Esophagus muscularis mucosa (tissue), 4 donors: ENCODE measurements around the gene NEUROD4. TPM values are rescaled to one million over a fixed set of nuclear protein-coding genes. Genes with fewer than 3 reads are reported as not detected.

Source experiments
- DNase-seq: peaks from one replicate; pipeline ENCODE4 v3.0.0-alpha.2; 2017; ENCODE audit errors: extremely low spot score
- H3K27ac ChIP-seq, 4 donors: fragments of 200-600 bp; sonication (generic); replicated peaks in 1 of 4; 1 replicate in 3 of 4; 2 replicates in 1 of 4; pipeline ENCODE4 v1.5.1; 2016 to 2019; ENCODE audit warnings: mild to moderate bottlenecking in 1 of 4
- H3K27me3 ChIP-seq, 4 donors: fragments of 200-600 bp; sonication (generic); one replicate each; pipeline versions ENCODE4 v1.5.1 to v1.6.0; 2016 to 2019
- H3K36me3 ChIP-seq, 4 donors: fragments of 200-600 bp; sonication (generic); one replicate each; pipeline ENCODE4 v1.5.1; 2016 to 2019
- H3K4me1 ChIP-seq, 4 donors: fragments of 200-600 bp; sonication (generic); one replicate each; pipeline ENCODE4 v1.5.1; 2016 to 2019
- H3K4me3 ChIP-seq, 4 donors: fragments of 200-600 bp; sonication (generic); 1 replicate in 2 of 4; 2 replicates in 2 of 4; pipeline ENCODE4 v1.5.1; 2016 to 2019; ENCODE audit warnings: mild to moderate bottlenecking in 4 of 4, moderate library complexity in 1 of 4
- H3K9me3 ChIP-seq, 4 donors: fragments of 200-600 bp; sonication (generic); 1 replicate in 3 of 4; 2 replicates in 1 of 4; pipeline ENCODE4 v1.5.1; 2016 to 2019
- EP300 ChIP-seq: sonication (generic); formaldehyde crosslinking; IDR thresholded peaks from one replicate; pipeline ENCODE4 v1.6.1; 2017; ENCODE audit warnings: antibody characterized with exemption
- POLR2A ChIP-seq: fragments of 450-650 bp; IDR thresholded peaks from one replicate; pipeline ENCODE4 v1.6.1; 2017; ENCODE audit warnings: antibody characterized with exemption, moderate library complexity, mild to moderate bottlenecking, low read depth
- POLR2AphosphoS5 ChIP-seq, 2 donors: sonication (generic); formaldehyde crosslinking; IDR thresholded peaks; one replicate each; pipeline ENCODE4 v1.6.1; 2017; ENCODE audit warnings: antibody characterized with exemption in 2 of 2
- WGBS: methylation state at CpG from one replicate; pipeline ENCODE4 v1.1.5; 2018; 5-methylcytosine and 5-hydroxymethylcytosine counted together
- intact Hi-C: fragments of 100-400 bp; cut with DNase I; formaldehyde crosslinking; loops from one replicate; pipeline ENCODE4 v1.15.1; 2023
- total RNA-seq, 4 donors: library from RNA; depleted of rRNA; stranded (reverse); fragments of >200 nt; gene quantifications; one replicate each; pipeline versions ENCODE4 v1.1.0 to v1.2.1, GENCODE V29; 2016
- TF ChIP-seq, protein P1 (sequence below), 3 experiments: fragments of 200-600 bp in 2 of 3; fragments of 450-650 bp in 1 of 3; sonication (generic) in 2 of 3; IDR thresholded peaks; one replicate each; pipeline ENCODE4 v1.5.1; 2017 to 2019; ENCODE audit warnings: antibody characterized with exemption in 3 of 3, mild to moderate bottlenecking in 2 of 3, moderate library complexity in 1 of 3

NEUROD4 gene
- total RNA-seq, 4 donors from 2014 or later, result not detected

DNA sequence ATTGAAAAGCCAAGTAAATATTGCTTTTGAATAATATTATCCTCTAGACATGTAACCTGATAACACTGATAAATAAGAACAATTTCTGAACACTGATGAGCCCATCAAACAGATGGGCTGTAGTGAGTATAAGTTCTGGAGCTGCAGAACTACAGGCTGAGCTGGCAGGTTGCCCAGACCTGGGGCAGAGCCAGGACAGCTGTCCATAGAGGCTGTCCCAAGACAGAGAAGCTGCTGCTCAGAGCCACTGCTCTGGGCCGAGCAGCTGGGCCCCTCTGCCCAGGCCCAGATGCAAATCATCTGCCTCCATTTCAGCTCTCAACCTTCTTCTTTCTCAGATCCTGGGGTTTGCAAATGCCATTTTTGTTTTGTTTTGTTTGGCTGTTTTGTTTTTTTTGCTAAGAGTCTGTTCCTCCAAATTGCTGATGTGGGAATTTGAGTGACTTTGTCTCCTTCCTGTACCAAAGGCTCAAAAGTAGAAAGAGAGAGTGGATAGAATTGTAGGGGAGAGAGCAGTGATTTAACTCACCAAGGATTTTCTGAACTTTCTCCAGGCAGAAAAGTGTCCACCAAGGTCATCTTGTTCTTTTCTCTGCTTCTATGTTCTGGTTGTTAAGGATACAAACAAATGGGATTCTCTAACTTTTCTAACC lies 31.2 kb upstream of the NEUROD4 start:
- no peaks in the 10 kb centered on the region for H3K27me3 ChIP-seq
- no peak for TF ChIP-seq POLR2AphosphoS5 (IDR thresholded peaks at IDR 0.05)
- no peak for TF ChIP-seq EP300
- TF ChIP-seq POLR2A, result no peak
- TF ChIP-seq, protein P1, sequence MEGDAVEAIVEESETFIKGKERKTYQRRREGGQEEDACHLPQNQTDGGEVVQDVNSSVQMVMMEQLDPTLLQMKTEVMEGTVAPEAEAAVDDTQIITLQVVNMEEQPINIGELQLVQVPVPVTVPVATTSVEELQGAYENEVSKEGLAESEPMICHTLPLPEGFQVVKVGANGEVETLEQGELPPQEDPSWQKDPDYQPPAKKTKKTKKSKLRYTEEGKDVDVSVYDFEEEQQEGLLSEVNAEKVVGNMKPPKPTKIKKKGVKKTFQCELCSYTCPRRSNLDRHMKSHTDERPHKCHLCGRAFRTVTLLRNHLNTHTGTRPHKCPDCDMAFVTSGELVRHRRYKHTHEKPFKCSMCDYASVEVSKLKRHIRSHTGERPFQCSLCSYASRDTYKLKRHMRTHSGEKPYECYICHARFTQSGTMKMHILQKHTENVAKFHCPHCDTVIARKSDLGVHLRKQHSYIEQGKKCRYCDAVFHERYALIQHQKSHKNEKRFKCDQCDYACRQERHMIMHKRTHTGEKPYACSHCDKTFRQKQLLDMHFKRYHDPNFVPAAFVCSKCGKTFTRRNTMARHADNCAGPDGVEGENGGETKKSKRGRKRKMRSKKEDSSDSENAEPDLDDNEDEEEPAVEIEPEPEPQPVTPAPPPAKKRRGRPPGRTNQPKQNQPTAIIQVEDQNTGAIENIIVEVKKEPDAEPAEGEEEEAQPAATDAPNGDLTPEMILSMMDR (IDR thresholded peaks at IDR 0.05), result no peak
- H3K4me3 ChIP-seq, result no peak overlapping the region
- peaks cover 0 to 14% (median 12%) of the 10 kb centered on the region in 4 donors for H3K4me1 ChIP-seq
- no peaks in the 10 kb centered on the region for H3K9me3 ChIP-seq
- WGBS, result 18% methylated on average over 1 of the region's 1 CpG
- H3K36me3 ChIP-seq, result no peaks in the 10 kb centered on the region
- peak overlapping the region in 1 of 4 donors; percentile 16 for H3K27ac ChIP-seq
- intact Hi-C loops, result no loop called here
- no peak for DNase-seq

DNA sequence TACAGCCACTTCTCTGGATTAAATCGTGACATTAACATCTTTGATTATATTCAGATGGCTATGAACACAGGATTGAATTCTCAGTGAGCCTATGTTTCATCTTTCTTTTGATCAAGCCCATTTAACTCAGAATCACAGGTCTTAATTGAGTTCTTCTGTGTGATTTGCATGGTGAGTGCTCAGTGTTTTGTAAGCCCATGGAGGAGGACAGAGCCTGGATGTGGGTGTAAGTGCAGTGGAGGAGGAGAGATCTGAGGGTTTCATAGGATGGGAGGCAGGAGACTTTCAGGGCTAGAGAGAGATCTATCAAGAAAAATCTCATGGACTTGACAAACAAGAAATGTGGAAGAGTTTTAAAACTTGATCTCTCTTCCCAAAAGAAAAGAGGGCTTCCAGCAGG lies 29.9 kb upstream of the NEUROD4 start:
- 75% methylated on average over 1 of the region's 1 CpG for WGBS

DNA sequence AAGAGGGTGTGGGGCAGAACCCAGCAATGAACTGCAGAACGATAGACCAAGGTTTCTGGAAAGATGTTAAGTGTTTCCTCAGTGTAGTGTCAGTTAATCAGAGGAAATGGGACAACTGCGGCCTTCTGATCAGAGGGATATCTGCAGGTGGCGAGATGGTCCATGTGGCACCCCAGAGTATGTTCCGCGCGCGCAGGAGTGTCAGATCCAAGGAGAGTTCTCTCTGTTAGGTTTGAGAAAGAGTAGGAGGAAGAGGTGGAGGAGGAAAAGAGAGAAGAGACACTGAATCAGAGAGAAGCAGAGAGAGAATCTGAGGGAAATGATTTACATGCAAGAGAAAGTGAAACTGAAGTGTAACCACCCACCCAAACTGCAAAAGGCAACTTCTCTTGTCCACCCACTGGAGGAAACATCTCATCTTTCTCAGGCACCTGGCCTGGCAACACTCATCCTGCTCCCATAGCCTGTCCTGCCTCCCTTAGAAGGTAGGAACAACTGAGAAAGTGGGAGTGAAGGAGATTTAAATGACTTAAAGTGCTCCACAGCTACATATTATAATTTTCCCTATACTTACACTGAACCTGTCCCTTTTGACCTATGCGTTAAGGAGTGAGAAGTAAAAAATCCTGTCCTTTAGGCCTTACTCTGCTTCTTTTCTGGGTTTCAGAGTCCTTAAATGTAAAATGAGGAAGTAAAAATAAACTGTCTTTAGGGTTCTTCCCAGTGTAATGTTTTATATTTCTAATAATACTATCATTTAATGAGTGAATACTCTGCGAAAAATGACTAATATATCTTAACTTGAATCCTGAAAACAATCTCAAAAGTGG lies 28.4 kb upstream of the NEUROD4 start:
- DNase-seq, result no peak
- intact Hi-C loops, result loop anchor here (5.0 kb wide), 1 partner anchor 151 kb away; no protein-coding TSS in a partner anchor
- H3K9me3 ChIP-seq, result no peaks in the 10 kb centered on the region
- 84% methylated on average over 9 of the region's 9 CpGs for WGBS
- no peaks in the 10 kb centered on the region for H3K36me3 ChIP-seq
- H3K4me3 ChIP-seq, result no peak overlapping the region
- TF ChIP-seq POLR2AphosphoS5 (IDR thresholded peaks at IDR 0.05) (no peak), POLR2A (no peak), EP300 (no peak)
- TF ChIP-seq, protein P1 (IDR thresholded peaks at IDR 0.05), result no peak
- no peaks in the 10 kb centered on the region for H3K27me3 ChIP-seq
- peaks cover 0 to 14% (median 12%) of the 10 kb centered on the region in 4 donors for H3K4me1 ChIP-seq
- no peak overlapping the region for H3K27ac ChIP-seq

More for the DNA sequence above, 29.9 kb upstream of the NEUROD4 start:
- no peaks in the 10 kb centered on the region for H3K36me3 ChIP-seq
- H3K4me3 ChIP-seq, result no peak overlapping the region
- no peak overlapping the region for H3K27ac ChIP-seq
- intact Hi-C loops, result loop anchor here (5.0 kb wide), 1 partner anchor 152 kb away; no protein-coding TSS in a partner anchor
- H3K27me3 ChIP-seq, result no peaks in the 10 kb centered on the region
- no peaks in the 10 kb centered on the region for H3K9me3 ChIP-seq
- TF ChIP-seq POLR2A, result no peak
- TF ChIP-seq, protein P1 (IDR thresholded peaks at IDR 0.05), result no peak
- no peak for TF ChIP-seq EP300
- TF ChIP-seq POLR2AphosphoS5 (IDR thresholded peaks at IDR 0.05), result no peak
- no peak for DNase-seq
- H3K4me1 ChIP-seq, result peaks cover 0 to 14% (median 12%) of the 10 kb centered on the region in 4 donors

DNA sequence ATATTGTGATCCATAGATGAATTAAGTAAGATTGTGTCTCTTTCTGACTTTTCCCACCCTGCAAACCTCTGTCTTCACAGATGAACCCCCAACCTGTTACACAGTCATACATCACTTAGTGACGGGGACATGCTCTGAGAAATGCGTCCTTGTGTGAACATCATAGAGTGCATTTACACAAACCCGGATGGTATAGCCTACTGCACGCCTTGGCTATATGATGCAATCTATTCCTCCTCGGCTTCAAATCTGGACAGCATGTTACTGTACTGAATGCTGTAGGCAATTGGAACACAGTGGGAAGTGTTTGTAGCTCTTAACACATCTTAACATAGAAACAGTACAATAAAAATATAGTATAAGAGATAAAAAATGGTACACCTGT lies 27.8 kb upstream of the NEUROD4 start:
- DNase-seq, result peak; percentile 10
- 74% methylated on average over 5 of the region's 5 CpGs for WGBS
- TF ChIP-seq POLR2AphosphoS5 (IDR thresholded peaks at IDR 0.05) (no peak), POLR2A (no peak), EP300 (no peak)
- TF ChIP-seq, protein P1 (IDR thresholded peaks at IDR 0.05), result no peak
- no peaks in the 10 kb centered on the region for H3K36me3 ChIP-seq
- H3K27me3 ChIP-seq, result no peaks in the 10 kb centered on the region
- H3K27ac ChIP-seq, result no peak overlapping the region
- intact Hi-C loops, result loop anchor here (2.0 to 5.0 kb wide), 2 partner anchors 81 to 150 kb away; no protein-coding TSS in a partner anchor
- H3K9me3 ChIP-seq, result no peaks in the 10 kb centered on the region
- peaks cover 0 to 14% (median 12%) of the 10 kb centered on the region in 4 donors for H3K4me1 ChIP-seq
- H3K4me3 ChIP-seq, result no peak overlapping the region
